ENCODE measurements around the gene PTPRM. TPM values are rescaled to one million over a fixed set of nuclear protein-coding genes. Genes with fewer than 3 reads are reported as not detected.

The PTPRM gene
- total RNA-seq, 1 experiment from 2014 or later, result 100.0 TPM

GRCh38 chr18:8232791-8233190 lies 665.7 kb downstream of the PTPRM start:
- Mint-ChIP-seq H3K27ac (ENCODE audit: unreplicated experiment) (no peak overlapping the region), H3K4me3 (ENCODE audit: unreplicated experiment) (no peak overlapping the region), H3K4me1 (ENCODE audit: low read depth, unreplicated experiment) (peaks cover 10% of the 10 kb centered on the region), H3K9me3 (ENCODE audit: unreplicated experiment) (peaks cover 6% of the 10 kb centered on the region), H3K36me3 (ENCODE audit: insufficient read depth, unreplicated experiment) (peaks cover 10% of the 10 kb centered on the region), H3K27me3 (ENCODE audit: insufficient read depth, unreplicated experiment) (no peaks in the 10 kb centered on the region)
- Histone ChIP-seq H3K36me3 (ENCODE audit: control insufficient read depth, insufficient read depth, low read length) (no peaks in the 10 kb centered on the region), H3K4me1 (no peaks in the 10 kb centered on the region), H3K27me3 (replicated peaks; ENCODE audit: control insufficient read depth, insufficient read depth, low read length) (no peaks in the 10 kb centered on the region), H3K9me3 (no peaks in the 10 kb centered on the region), H3K4me3 (ENCODE audit: low read depth, low read length) (no peak overlapping the region)
- DNase-seq, result no peak
- ChIA-PET CTCF (no interaction called here), POLR2A (no interaction called here)
- BruUV-seq (replicated peaks), result no TSS peak
- TF ChIP-seq CTCF (IDR thresholded peaks at IDR 0.05; ENCODE audit: insufficient read depth in 1 of 2, low read depth in 1 of 2, low read length in 1 of 2, severe bottlenecking in 1 of 2, unreplicated experiment in 1 of 2), result no peak
- intact Hi-C loops (cut with micrococcal nuclease; ENCODE audit: unreplicated experiment), result no loop called here

- H3K4me1 ChIP-seq, result no peaks in the 10 kb centered on the region
- TF ChIP-seq CTCF (IDR thresholded peaks at IDR 0.05; ENCODE audit: insufficient read depth in 1 of 2, low read depth in 1 of 2, low read length in 1 of 2, severe bottlenecking in 1 of 2, unreplicated experiment in 1 of 2), result no peak
- H3K9me3 Mint-ChIP-seq (ENCODE audit: unreplicated experiment), result peaks cover 6% of the 10 kb centered on the region
- H3K4me1 Mint-ChIP-seq (ENCODE audit: low read depth, unreplicated experiment), result peaks cover 10% of the 10 kb centered on the region
- no peak for DNase-seq
- POLR2A ChIA-PET, result no interaction called here
- H3K27ac Mint-ChIP-seq (ENCODE audit: unreplicated experiment), result no peak overlapping the region
- H3K4me3 ChIP-seq (ENCODE audit: low read depth, low read length), result no peak overlapping the region
- no peak overlapping the region for H3K4me3 Mint-ChIP-seq (ENCODE audit: unreplicated experiment)
- H3K36me3 Mint-ChIP-seq (ENCODE audit: insufficient read depth, unreplicated experiment), result peaks cover 6% of the 10 kb centered on the region
- H3K27me3 ChIP-seq (replicated peaks; ENCODE audit: control insufficient read depth, insufficient read depth, low read length), result no peaks in the 10 kb centered on the region
- H3K36me3 ChIP-seq (ENCODE audit: control insufficient read depth, insufficient read depth, low read length), result no peaks in the 10 kb centered on the region
- CTCF ChIA-PET, result no interaction called here
- intact Hi-C loops (cut with micrococcal nuclease; ENCODE audit: unreplicated experiment), result no loop called here
- no peaks in the 10 kb centered on the region for H3K27me3 Mint-ChIP-seq (ENCODE audit: insufficient read depth, unreplicated experiment)
- no peaks in the 10 kb centered on the region for H3K9me3 ChIP-seq
- BruUV-seq (replicated peaks), result no TSS peak
These were observed 668.8 kb downstream of the PTPRM start for GRCh38 chr18:8235894-8236293.

GRCh38 chr18:8238507-8238906 lies 671.4 kb downstream of the PTPRM start:
- CTCF ChIA-PET, result no interaction called here
- Mint-ChIP-seq H3K27ac (ENCODE audit: unreplicated experiment) (no peak overlapping the region), H3K4me1 (ENCODE audit: low read depth, unreplicated experiment) (peaks cover 6% of the 10 kb centered on the region), H3K4me3 (ENCODE audit: unreplicated experiment) (no peak overlapping the region), H3K27me3 (ENCODE audit: insufficient read depth, unreplicated experiment) (no peaks in the 10 kb centered on the region), H3K9me3 (ENCODE audit: unreplicated experiment) (peaks cover 6% of the 10 kb centered on the region), H3K36me3 (ENCODE audit: insufficient read depth, unreplicated experiment) (peaks cover 13% of the 10 kb centered on the region)
- Histone ChIP-seq H3K9me3 (no peaks in the 10 kb centered on the region), H3K4me3 (ENCODE audit: low read depth, low read length) (no peak overlapping the region), H3K4me1 (no peaks in the 10 kb centered on the region), H3K27me3 (replicated peaks; ENCODE audit: control insufficient read depth, insufficient read depth, low read length) (no peaks in the 10 kb centered on the region), H3K36me3 (ENCODE audit: control insufficient read depth, insufficient read depth, low read length) (no peaks in the 10 kb centered on the region)
- POLR2A ChIA-PET, result no interaction called here
- BruUV-seq (replicated peaks), result no TSS peak
- no peak for DNase-seq
- intact Hi-C loops (cut with micrococcal nuclease; ENCODE audit: unreplicated experiment), result no loop called here
- TF ChIP-seq CTCF (IDR thresholded peaks at IDR 0.05; ENCODE audit: insufficient read depth in 1 of 2, low read depth in 1 of 2, low read length in 1 of 2, severe bottlenecking in 1 of 2, unreplicated experiment in 1 of 2), result no peak

Data from Caco-2 (cell line).